ENCODE measurements around the gene PHACTR2.

DNA sequence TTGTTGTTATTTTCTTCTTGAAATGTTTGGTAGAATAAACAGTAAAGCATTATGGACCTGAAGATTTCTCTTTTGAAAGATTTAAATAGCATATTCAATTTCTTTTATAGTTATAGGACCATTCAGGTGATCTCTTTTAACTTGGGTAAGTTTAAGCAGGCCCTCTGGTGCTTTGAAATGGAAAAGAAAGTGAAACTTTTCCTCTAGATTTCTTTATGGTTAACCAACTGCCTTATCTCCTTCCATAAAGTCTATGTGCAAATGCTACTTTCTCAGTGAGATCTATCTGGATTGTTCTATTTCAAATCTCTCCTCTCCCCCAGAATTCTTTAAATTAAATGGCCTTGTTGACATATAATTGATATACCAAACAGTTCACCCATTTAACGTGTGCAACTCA, 54.0 kb downstream of the PHACTR2 start:
- TF ChIP-seq, protein P1, sequence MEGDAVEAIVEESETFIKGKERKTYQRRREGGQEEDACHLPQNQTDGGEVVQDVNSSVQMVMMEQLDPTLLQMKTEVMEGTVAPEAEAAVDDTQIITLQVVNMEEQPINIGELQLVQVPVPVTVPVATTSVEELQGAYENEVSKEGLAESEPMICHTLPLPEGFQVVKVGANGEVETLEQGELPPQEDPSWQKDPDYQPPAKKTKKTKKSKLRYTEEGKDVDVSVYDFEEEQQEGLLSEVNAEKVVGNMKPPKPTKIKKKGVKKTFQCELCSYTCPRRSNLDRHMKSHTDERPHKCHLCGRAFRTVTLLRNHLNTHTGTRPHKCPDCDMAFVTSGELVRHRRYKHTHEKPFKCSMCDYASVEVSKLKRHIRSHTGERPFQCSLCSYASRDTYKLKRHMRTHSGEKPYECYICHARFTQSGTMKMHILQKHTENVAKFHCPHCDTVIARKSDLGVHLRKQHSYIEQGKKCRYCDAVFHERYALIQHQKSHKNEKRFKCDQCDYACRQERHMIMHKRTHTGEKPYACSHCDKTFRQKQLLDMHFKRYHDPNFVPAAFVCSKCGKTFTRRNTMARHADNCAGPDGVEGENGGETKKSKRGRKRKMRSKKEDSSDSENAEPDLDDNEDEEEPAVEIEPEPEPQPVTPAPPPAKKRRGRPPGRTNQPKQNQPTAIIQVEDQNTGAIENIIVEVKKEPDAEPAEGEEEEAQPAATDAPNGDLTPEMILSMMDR (IDR thresholded peaks at IDR 0.05) = no peak
- no peak for TF ChIP-seq POLR2A (IDR thresholded peaks at IDR 0.05)

All from ovary (tissue), 3 donors.